ENCODE results near the gene CEBPB.

The CEBPB gene

GRCh38 chr20:50186987-50187402, 3.6 kb upstream of the CEBPB start:
- Histone ChIP-seq H3K27me3 (ENCODE audit: control insufficient read depth in 1 of 2, insufficient read depth in 2 of 2, low read length in 2 of 2) (no peaks in the 10 kb centered on the region), H3K4me3 (ENCODE audit: low read depth in 1 of 2, low read length in 2 of 2) (no peak overlapping the region), H3K36me3 (ENCODE audit: control insufficient read depth in 1 of 2, insufficient read depth in 2 of 2, low read length in 2 of 2) (no peaks in the 10 kb centered on the region), H3K27ac (ENCODE audit: low read depth, low read length) (no peak overlapping the region), H3K9me3 (ENCODE audit: control insufficient read depth in 1 of 2, low read length in 2 of 2) (no peaks in the 10 kb centered on the region), H3K9ac (ENCODE audit: low read depth in 1 of 2, low read length in 2 of 2) (no peak overlapping the region), H3K4me1 (ENCODE audit: control insufficient read depth in 1 of 2, insufficient read depth in 2 of 2, low read length in 2 of 2) (peaks cover 5 to 10% of the 10 kb centered on the region in 2 donors)

DNA sequence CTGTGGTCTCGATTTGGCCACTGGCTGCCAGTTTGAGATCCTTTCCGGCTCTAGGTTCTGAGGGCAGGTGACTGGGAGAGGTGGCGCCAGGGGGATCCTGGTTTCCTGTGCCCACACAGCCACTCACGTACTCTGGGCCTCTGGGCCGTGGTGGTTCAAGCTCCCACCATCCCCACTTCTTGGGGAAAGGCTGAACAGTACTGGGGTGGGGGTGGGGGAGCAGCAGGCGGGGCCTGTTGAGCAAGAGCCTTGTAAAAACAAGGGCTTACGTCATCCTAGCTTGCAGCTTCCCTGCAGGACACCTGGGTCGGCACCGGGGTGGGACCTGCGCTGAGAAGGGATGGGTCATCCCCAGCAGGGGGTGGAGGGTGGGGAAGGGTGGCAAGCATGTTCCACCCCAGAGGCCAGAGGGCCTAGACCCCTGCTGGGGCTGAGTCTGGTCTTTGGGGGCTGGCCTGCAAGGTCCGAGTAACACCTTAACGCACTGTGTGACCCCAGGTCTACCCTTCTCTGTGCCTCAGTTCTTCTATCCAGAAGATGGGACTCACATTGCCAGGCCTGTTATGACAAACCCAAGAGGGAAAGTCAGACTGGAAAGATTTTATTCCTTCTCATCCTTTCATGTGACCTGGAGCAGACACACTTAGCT, 3.1 kb upstream of the CEBPB start:
- H3K9me3 ChIP-seq (ENCODE audit: control insufficient read depth in 1 of 2, low read length in 2 of 2), result no peaks in the 10 kb centered on the region
- H3K9ac ChIP-seq (ENCODE audit: low read depth in 1 of 2, low read length in 2 of 2), result no peak overlapping the region
- H3K27me3 ChIP-seq (ENCODE audit: control insufficient read depth in 1 of 2, insufficient read depth in 2 of 2, low read length in 2 of 2), result no peaks in the 10 kb centered on the region
- no peaks in the 10 kb centered on the region for H3K36me3 ChIP-seq (ENCODE audit: control insufficient read depth in 1 of 2, insufficient read depth in 2 of 2, low read length in 2 of 2)
- no peak overlapping the region for H3K4me3 ChIP-seq (ENCODE audit: low read depth in 1 of 2, low read length in 2 of 2)
- peaks cover 6 to 10% of the 10 kb centered on the region in 2 donors for H3K4me1 ChIP-seq (ENCODE audit: control insufficient read depth in 1 of 2, insufficient read depth in 2 of 2, low read length in 2 of 2)
- no peak overlapping the region for H3K27ac ChIP-seq (ENCODE audit: low read depth, low read length)

DNA sequence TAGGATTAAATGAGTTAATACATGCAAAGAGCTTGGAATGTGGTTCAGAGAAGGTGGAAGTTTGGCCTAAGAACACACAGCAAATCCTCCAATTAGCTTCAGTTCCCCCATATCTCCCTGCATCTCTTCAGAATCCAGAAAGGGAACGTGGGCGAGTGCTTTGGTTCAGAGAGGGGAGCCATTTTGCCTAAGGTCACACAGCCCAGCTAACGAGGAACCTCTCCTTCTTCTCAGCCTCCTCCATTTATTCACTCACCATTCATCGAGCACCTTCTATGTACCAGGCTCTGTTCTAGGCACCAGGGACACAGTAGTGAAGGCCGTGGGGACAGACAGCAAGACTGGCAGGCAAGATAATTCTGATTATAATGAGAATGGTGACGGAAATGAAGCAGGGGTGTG, 2.3 kb upstream of the CEBPB start:
- peaks cover 0 to 3% of the 10 kb centered on the region in 2 donors for H3K36me3 ChIP-seq (ENCODE audit: control insufficient read depth in 1 of 2, insufficient read depth in 2 of 2, low read length in 2 of 2)
- H3K4me3 ChIP-seq (ENCODE audit: low read depth in 1 of 2, low read length in 2 of 2), result no peak overlapping the region
- H3K9me3 ChIP-seq (ENCODE audit: control insufficient read depth in 1 of 2, low read length in 2 of 2), result no peaks in the 10 kb centered on the region
- H3K27ac ChIP-seq (ENCODE audit: low read depth, low read length), result no peak overlapping the region
- peaks cover 13 to 17% of the 10 kb centered on the region in 2 donors for H3K4me1 ChIP-seq (ENCODE audit: control insufficient read depth in 1 of 2, insufficient read depth in 2 of 2, low read length in 2 of 2)
- no peak overlapping the region for H3K9ac ChIP-seq (ENCODE audit: low read depth in 1 of 2, low read length in 2 of 2)
- H3K27me3 ChIP-seq (ENCODE audit: control insufficient read depth in 1 of 2, insufficient read depth in 2 of 2, low read length in 2 of 2), result no peaks in the 10 kb centered on the region

DNA sequence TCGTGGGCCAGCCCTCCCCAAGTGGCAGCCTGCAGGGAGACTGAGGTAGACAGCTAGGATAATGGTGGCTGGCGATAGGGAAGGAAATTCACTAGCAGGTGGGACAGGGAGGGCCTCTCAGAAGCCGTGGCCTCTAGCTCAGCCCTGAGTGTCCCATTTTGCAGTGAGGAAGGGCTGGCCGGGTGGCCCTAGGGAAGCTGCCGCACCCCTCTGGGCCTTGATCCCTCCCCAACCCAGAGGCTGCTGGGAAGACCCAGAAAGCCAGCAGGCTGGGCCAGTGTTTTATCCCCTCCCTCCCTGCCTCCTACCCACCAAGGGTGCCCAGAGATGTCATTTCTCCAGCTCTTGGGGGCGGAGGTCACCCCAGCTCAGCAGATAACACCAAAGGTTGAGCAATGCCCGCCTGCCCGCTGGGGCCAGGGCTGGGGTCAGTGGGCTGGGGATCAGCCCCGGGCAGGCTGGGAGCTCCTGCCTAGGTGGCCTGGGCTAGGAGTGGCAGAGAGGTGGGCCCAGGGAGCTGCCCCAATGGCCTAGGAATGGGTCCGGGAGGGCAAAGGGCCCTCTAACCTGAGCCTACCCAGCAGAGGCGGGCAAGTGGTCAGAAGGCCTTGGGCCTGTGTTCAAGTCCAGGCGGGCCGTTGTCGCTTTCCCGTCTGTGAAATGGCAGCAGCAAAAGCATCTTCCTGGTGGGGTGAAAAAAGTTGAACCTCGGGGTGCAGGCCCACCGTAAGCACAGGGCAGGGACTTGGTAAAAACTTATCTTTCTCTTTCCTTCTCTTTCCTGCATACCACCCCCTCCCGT, 1.6 kb upstream of the CEBPB start:
- H3K4me1 ChIP-seq (ENCODE audit: control insufficient read depth in 1 of 2, insufficient read depth in 2 of 2, low read length in 2 of 2), result peaks cover 21 to 25% of the 10 kb centered on the region in 2 donors
- no peaks in the 10 kb centered on the region for H3K27me3 ChIP-seq (ENCODE audit: control insufficient read depth in 1 of 2, insufficient read depth in 2 of 2, low read length in 2 of 2)
- H3K27ac ChIP-seq (ENCODE audit: low read depth, low read length), result no peak overlapping the region
- H3K36me3 ChIP-seq (ENCODE audit: control insufficient read depth in 1 of 2, insufficient read depth in 2 of 2, low read length in 2 of 2), result peaks cover 0 to 9% of the 10 kb centered on the region in 2 donors
- peak overlapping the region in 1 of 2 donors; percentile 51 for H3K9ac ChIP-seq (ENCODE audit: low read depth in 1 of 2, low read length in 2 of 2)
- no peaks in the 10 kb centered on the region for H3K9me3 ChIP-seq (ENCODE audit: control insufficient read depth in 1 of 2, low read length in 2 of 2)
- H3K4me3 ChIP-seq (ENCODE audit: low read depth in 1 of 2, low read length in 2 of 2), result no peak overlapping the region

GRCh38 chr20:50189681-50190250, 864 bp upstream of the CEBPB start:
- peak overlapping the region; percentile 56 to 85 for H3K4me3 ChIP-seq (ENCODE audit: low read depth in 1 of 2, low read length in 2 of 2)
- no peaks in the 10 kb centered on the region for H3K27me3 ChIP-seq (ENCODE audit: control insufficient read depth in 1 of 2, insufficient read depth in 2 of 2, low read length in 2 of 2)
- H3K9me3 ChIP-seq (ENCODE audit: control insufficient read depth in 1 of 2, low read length in 2 of 2), result no peaks in the 10 kb centered on the region
- peaks cover 0 to 13% of the 10 kb centered on the region in 2 donors for H3K36me3 ChIP-seq (ENCODE audit: control insufficient read depth in 1 of 2, insufficient read depth in 2 of 2, low read length in 2 of 2)
- peaks cover 23 to 32% of the 10 kb centered on the region in 2 donors for H3K4me1 ChIP-seq (ENCODE audit: control insufficient read depth in 1 of 2, insufficient read depth in 2 of 2, low read length in 2 of 2)
- H3K9ac ChIP-seq (ENCODE audit: low read depth in 1 of 2, low read length in 2 of 2), result peak overlapping the region in 1 of 2 donors; percentile 51
- H3K27ac ChIP-seq (ENCODE audit: low read depth, low read length), result no peak overlapping the region

- Histone ChIP-seq H3K27me3 (ENCODE audit: control insufficient read depth in 1 of 2, insufficient read depth in 2 of 2, low read length in 2 of 2) (no peaks in the 10 kb centered on the region), H3K4me3 (ENCODE audit: low read depth in 1 of 2, low read length in 2 of 2) (peak overlapping the region; percentile 84 to 85), H3K4me1 (ENCODE audit: control insufficient read depth in 1 of 2, insufficient read depth in 2 of 2, low read length in 2 of 2) (peaks cover 26 to 33% of the 10 kb centered on the region in 2 donors), H3K9ac (ENCODE audit: low read depth in 1 of 2, low read length in 2 of 2) (peak overlapping the region; percentile 54 to 90), H3K9me3 (ENCODE audit: control insufficient read depth in 1 of 2, low read length in 2 of 2) (no peaks in the 10 kb centered on the region), H3K36me3 (ENCODE audit: control insufficient read depth in 1 of 2, insufficient read depth in 2 of 2, low read length in 2 of 2) (peaks cover 0 to 13% of the 10 kb centered on the region in 2 donors), H3K27ac (ENCODE audit: low read depth, low read length) (peak overlapping the region; percentile 98)
These were observed 474 bp downstream of the CEBPB start for GRCh38 chr20:50191065-50191543.

DNA sequence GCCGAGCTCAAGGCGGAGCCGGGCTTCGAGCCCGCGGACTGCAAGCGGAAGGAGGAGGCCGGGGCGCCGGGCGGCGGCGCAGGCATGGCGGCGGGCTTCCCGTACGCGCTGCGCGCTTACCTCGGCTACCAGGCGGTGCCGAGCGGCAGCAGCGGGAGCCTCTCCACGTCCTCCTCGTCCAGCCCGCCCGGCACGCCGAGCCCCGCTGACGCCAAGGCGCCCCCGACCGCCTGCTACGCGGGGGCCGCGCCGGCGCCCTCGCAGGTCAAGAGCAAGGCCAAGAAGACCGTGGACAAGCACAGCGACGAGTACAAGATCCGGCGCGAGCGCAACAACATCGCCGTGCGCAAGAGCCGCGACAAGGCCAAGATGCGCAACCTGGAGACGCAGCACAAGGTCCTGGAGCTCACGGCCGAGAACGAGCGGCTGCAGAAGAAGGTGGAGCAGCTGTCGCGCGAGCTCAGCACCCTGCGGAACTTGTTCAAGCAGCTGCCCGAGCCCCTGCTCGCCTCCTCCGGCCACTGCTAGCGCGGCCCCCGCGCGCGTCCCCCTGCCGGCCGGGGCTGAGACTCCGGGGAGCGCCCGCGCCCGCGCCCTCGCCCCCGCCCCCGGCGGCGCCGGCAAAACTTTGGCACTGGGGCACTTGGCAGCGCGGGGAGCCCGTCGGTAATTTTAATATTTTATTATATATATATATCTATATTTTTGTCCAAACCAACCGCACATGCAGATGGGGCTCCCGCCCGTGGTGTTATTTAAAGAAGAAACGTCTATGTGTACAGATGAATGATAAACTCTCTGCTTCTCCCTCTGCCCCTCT, 1.1 kb downstream of the CEBPB start:
- H3K9ac ChIP-seq (ENCODE audit: low read depth in 1 of 2, low read length in 2 of 2), result peak overlapping the region; percentile 90 to 98
- H3K27ac ChIP-seq (ENCODE audit: low read depth, low read length), result peak overlapping the region; percentile 98
- H3K27me3 ChIP-seq (ENCODE audit: control insufficient read depth in 1 of 2, insufficient read depth in 2 of 2, low read length in 2 of 2), result no peaks in the 10 kb centered on the region
- peaks cover 26 to 33% of the 10 kb centered on the region in 2 donors for H3K4me1 ChIP-seq (ENCODE audit: control insufficient read depth in 1 of 2, insufficient read depth in 2 of 2, low read length in 2 of 2)
- no peaks in the 10 kb centered on the region for H3K9me3 ChIP-seq (ENCODE audit: control insufficient read depth in 1 of 2, low read length in 2 of 2)
- H3K36me3 ChIP-seq (ENCODE audit: control insufficient read depth in 1 of 2, insufficient read depth in 2 of 2, low read length in 2 of 2), result peaks cover 0 to 13% of the 10 kb centered on the region in 2 donors
- peak overlapping the region; percentile 84 to 85 for H3K4me3 ChIP-seq (ENCODE audit: low read depth in 1 of 2, low read length in 2 of 2)

DNA sequence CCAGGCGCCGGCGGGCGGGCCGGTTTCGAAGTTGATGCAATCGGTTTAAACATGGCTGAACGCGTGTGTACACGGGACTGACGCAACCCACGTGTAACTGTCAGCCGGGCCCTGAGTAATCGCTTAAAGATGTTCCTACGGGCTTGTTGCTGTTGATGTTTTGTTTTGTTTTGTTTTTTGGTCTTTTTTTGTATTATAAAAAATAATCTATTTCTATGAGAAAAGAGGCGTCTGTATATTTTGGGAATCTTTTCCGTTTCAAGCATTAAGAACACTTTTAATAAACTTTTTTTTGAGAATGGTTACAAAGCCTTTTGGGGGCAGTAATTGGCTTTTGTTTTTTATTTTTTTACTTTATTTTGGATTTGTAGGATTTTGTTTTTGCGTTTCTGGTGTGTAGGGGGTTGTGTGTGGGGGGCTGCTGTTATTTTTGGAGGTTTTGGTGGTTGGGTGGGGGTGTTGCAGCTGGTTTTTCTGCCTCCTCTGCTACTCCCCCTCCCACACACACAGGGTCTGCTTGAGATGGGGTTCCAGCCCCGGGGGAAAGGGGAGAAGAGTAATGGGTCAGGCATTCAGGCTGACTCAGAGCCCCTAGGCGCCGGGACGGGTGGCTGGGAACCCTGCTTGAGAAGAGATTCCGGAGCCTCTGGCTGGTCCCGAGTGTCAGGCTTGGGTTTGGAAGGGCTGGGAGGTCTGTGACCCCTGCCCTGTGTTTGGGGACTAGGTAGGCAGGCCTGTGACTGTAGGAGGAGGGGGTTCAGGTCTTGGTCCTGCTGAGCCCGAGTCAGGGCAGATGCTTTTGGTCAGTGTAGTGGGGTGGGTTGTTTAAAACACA, 2.0 kb downstream of the CEBPB start:
- H3K9me3 ChIP-seq (ENCODE audit: control insufficient read depth in 1 of 2, low read length in 2 of 2), result no peaks in the 10 kb centered on the region
- H3K36me3 ChIP-seq (ENCODE audit: control insufficient read depth in 1 of 2, insufficient read depth in 2 of 2, low read length in 2 of 2), result peaks cover 0 to 13% of the 10 kb centered on the region in 2 donors
- H3K4me3 ChIP-seq (ENCODE audit: low read depth in 1 of 2, low read length in 2 of 2), result peak overlapping the region; percentile 83 to 85
- peak overlapping the region; percentile 71 to 88 for H3K9ac ChIP-seq (ENCODE audit: low read depth in 1 of 2, low read length in 2 of 2)
- H3K4me1 ChIP-seq (ENCODE audit: control insufficient read depth in 1 of 2, insufficient read depth in 2 of 2, low read length in 2 of 2), result peaks cover 26 to 30% of the 10 kb centered on the region in 2 donors
- H3K27me3 ChIP-seq (ENCODE audit: control insufficient read depth in 1 of 2, insufficient read depth in 2 of 2, low read length in 2 of 2), result no peaks in the 10 kb centered on the region
- peak overlapping the region; percentile 76 for H3K27ac ChIP-seq (ENCODE audit: low read depth, low read length)

- Histone ChIP-seq H3K27me3 (ENCODE audit: control insufficient read depth in 1 of 2, insufficient read depth in 2 of 2, low read length in 2 of 2) (no peaks in the 10 kb centered on the region), H3K4me1 (ENCODE audit: control insufficient read depth in 1 of 2, insufficient read depth in 2 of 2, low read length in 2 of 2) (peaks cover 26 to 27% of the 10 kb centered on the region in 2 donors), H3K9me3 (ENCODE audit: control insufficient read depth in 1 of 2, low read length in 2 of 2) (no peaks in the 10 kb centered on the region), H3K27ac (ENCODE audit: low read depth, low read length) (peak overlapping the region; percentile 76), H3K4me3 (ENCODE audit: low read depth in 1 of 2, low read length in 2 of 2) (peak overlapping the region; percentile 83 to 85), H3K36me3 (ENCODE audit: control insufficient read depth in 1 of 2, insufficient read depth in 2 of 2, low read length in 2 of 2) (peaks cover 0 to 13% of the 10 kb centered on the region in 2 donors), H3K9ac (ENCODE audit: low read depth in 1 of 2, low read length in 2 of 2) (peak overlapping the region; percentile 71 to 88)
These were observed 2.7 kb downstream of the CEBPB start for GRCh38 chr20:50193199-50193835.

Measured in duodenal mucosa (tissue), 2 donors.